Endothelial cell of umbilical vein (primary cell): ENCODE measurements around the gene MAML3. TPM values are rescaled to one million over a fixed set of nuclear protein-coding genes. Genes with fewer than 3 reads are reported as not detected.

Experiments used
- BruUV-seq: library from RNA; stranded (reverse); fragments of 400-500 nt; replicated peaks from 2 replicates; lab custom pipeline; 2021; lab: Mats Ljungman, UMichigan
- CTCF ChIA-PET: fragments of 300-600, 350-600 bp; sonication (Branson Sonifier 250); formaldehyde crosslinking; loops from one replicate; lab custom pipeline; 2021; ENCODE audit warnings: antibody characterized with exemption, inconsistent platforms; lab: Charles Lee
- POLR2A ChIA-PET: fragments of 300-600, 350-600 bp; sonication (Branson Sonifier 250); formaldehyde crosslinking; loops from one replicate; lab custom pipeline; 2021; ENCODE audit warnings: antibody characterized with exemption, inconsistent platforms; lab: Charles Lee
- DNase-seq: peaks from one replicate; pipeline ENCODE4 v3.0.0-alpha.2; 2011; ENCODE audit warnings: low read depth, low spot score
- FAIRE-seq: peaks from 2 replicates; lab custom pipeline; 2011; peaks lifted over from hg19 to GRCh38; lab: Jason Lieb, UNC
- H2AFZ ChIP-seq: 2 replicates; pipeline ENCODE4 v1.6.0; 2012; ENCODE audit warnings: low read depth, low read length, control low read depth, inconsistent platforms
- H3K27ac ChIP-seq: 2 replicates; pipeline ENCODE4 v1.5.1; 2011; ENCODE audit warnings: low read depth, mild to moderate bottlenecking, control low read depth, low read length, moderate library complexity; ENCODE audit not compliant: insufficient read depth
- H3K27me3 ChIP-seq, 2 experiments: 2 replicates each; pipeline versions ENCODE4 v1.6.0 to v1.6.1; 2011; ENCODE audit warnings: low read length in 2 of 2, mixed read lengths in 1 of 2; ENCODE audit not compliant: control insufficient read depth in 2 of 2, insufficient read depth in 2 of 2
- H3K36me3 ChIP-seq, 2 experiments: 2 replicates in 1 of 2; 3 replicates in 1 of 2; pipeline ENCODE4 v1.5.1; 2011; ENCODE audit warnings: low read length in 2 of 2, mild to moderate bottlenecking in 1 of 2, moderate library complexity in 1 of 2; ENCODE audit not compliant: control insufficient read depth in 2 of 2, insufficient read depth in 2 of 2; ENCODE audit errors: extremely low read depth in 1 of 2
- H3K4me1 ChIP-seq: 3 replicates; pipeline ENCODE4 v1.5.1; 2011; ENCODE audit warnings: mild to moderate bottlenecking, low read length; ENCODE audit not compliant: control insufficient read depth, insufficient read depth; ENCODE audit errors: extremely low read depth
- H3K4me2 ChIP-seq: 2 replicates; pipeline ENCODE4 v1.6.1; 2011; ENCODE audit warnings: low read length, control low read depth, mixed read lengths; ENCODE audit not compliant: insufficient read depth
- H3K4me3 ChIP-seq, 3 experiments: fragments of 200-600 bp in 1 of 3; sonication (generic), shearing (Covaris generic) in 1 of 3; replicated peaks in 1 of 3; 2 replicates each; pipeline ENCODE4 v1.5.1; 2011 to 2016; ENCODE audit warnings: control low read depth in 3 of 3, low read length in 3 of 3, mild to moderate bottlenecking in 2 of 3, inconsistent platforms in 1 of 3, low read depth in 1 of 3, moderate library complexity in 1 of 3; ENCODE audit not compliant: insufficient read depth in 1 of 3
- H3K79me2 ChIP-seq: 2 replicates; pipeline ENCODE4 v1.6.0; 2012; ENCODE audit warnings: low read length, inconsistent platforms; ENCODE audit not compliant: control insufficient read depth, insufficient read depth
- H3K9ac ChIP-seq: replicated peaks from 2 replicates; pipeline ENCODE3; 2011; ENCODE audit warnings: low read length, control low read depth; ENCODE audit not compliant: insufficient read depth; ENCODE audit errors: extremely low read depth
- H3K9me1 ChIP-seq: replicated peaks from 3 replicates; pipeline ENCODE4 v1.6.0; 2011; ENCODE audit warnings: mild to moderate bottlenecking, low read length; ENCODE audit not compliant: control insufficient read depth, insufficient read depth; ENCODE audit errors: extremely low read depth
- H3K9me3 ChIP-seq: replicated peaks from 2 replicates; pipeline ENCODE4 v1.5.1; 2012; ENCODE audit warnings: low read length, inconsistent platforms; ENCODE audit not compliant: control insufficient read depth, insufficient read depth
- H4K20me1 ChIP-seq: replicated peaks from 2 replicates; pipeline ENCODE3; 2011; ENCODE audit warnings: mild to moderate bottlenecking, low read length; ENCODE audit not compliant: control insufficient read depth, insufficient read depth; ENCODE audit errors: extremely low read depth
- CTCF ChIP-seq, 2 donors: IDR thresholded peaks; 1 replicate in 1 of 2; 2 replicates in 1 of 2; pipeline ENCODE4 v1.5.1; 2011; ENCODE audit warnings: low read length in 2 of 2, mild to moderate bottlenecking in 2 of 2, moderate library complexity in 2 of 2, control low read depth in 1 of 2, inconsistent platforms in 1 of 2, low read depth in 1 of 2; ENCODE audit not compliant: insufficient read depth in 1 of 2; ENCODE audit errors: extremely low read depth in 1 of 2
- EZH2 ChIP-seq: IDR thresholded peaks from 2 replicates; pipeline ENCODE4 v1.6.1; 2012; ENCODE audit warnings: borderline replicate concordance, low read depth, mild to moderate bottlenecking, moderate library complexity, low read length, inconsistent platforms; ENCODE audit not compliant: severe bottlenecking
- FOS ChIP-seq: IDR thresholded peaks from 2 replicates; pipeline ENCODE4 v1.6.1; 2011; ENCODE audit warnings: mild to moderate bottlenecking, low read length, moderate library complexity, borderline replicate concordance; ENCODE audit not compliant: insufficient read depth
- GATA2 ChIP-seq: IDR thresholded peaks from 2 replicates; pipeline ENCODE4 v1.7.0; 2011; ENCODE audit warnings: low read depth, mild to moderate bottlenecking, moderate library complexity, mixed read lengths, low read length; ENCODE audit not compliant: insufficient read length, insufficient read depth
- JUN ChIP-seq: IDR thresholded peaks from 2 replicates; pipeline ENCODE4 v1.6.1; 2011; ENCODE audit warnings: borderline replicate concordance, low read depth; ENCODE audit not compliant: insufficient read length, insufficient read depth
- MYC ChIP-seq: IDR thresholded peaks from one replicate; pipeline ENCODE4 v1.6.1; 2011; ENCODE audit warnings: mild to moderate bottlenecking, low read depth, low read length
- POLR2A ChIP-seq: IDR thresholded peaks from 2 replicates; pipeline ENCODE4 v1.6.1; 2012; ENCODE audit warnings: low read depth, mild to moderate bottlenecking, control low read depth, low read length
- POLR2AphosphoS5 ChIP-seq: IDR thresholded peaks from 2 replicates; pipeline ENCODE4 v1.6.1; 2012; ENCODE audit warnings: low read depth, mild to moderate bottlenecking, control low read depth, low read length, moderate library complexity; ENCODE audit not compliant: insufficient read depth
- dilution Hi-C: fragments of 300-500 bp; cut with MboI; formaldehyde crosslinking; loops from one replicate; pipeline ENCODE4 v1.15.0; 2019; ENCODE audit warnings: low sequenced_read_pairs; ENCODE audit not compliant: extremely low pct_ligation_motif_present
- intact Hi-C: fragments of 100-400 bp; cut with micrococcal nuclease; formaldehyde crosslinking; loops from one replicate; pipeline ENCODE4 v1.10.0; 2022
- polyA plus RNA-seq, 4 experiments: library from polyadenylated mRNA; depleted of rRNA in 3 of 4; stranded (reverse) in 3 of 4; unstranded in 1 of 4; fragments of >200 nt; gene quantifications; 2 replicates each; pipeline versions ENCODE4 v1.2.1 to v1.2.3, GENCODE V29; 2011 to 2012; ENCODE audit warnings: missing spikeins in 1 of 4
- total RNA-seq: library from RNA; stranded (reverse); gene quantifications from 2 replicates; pipeline ENCODE4 v1.2.3, GENCODE V29; 2021
- TF ChIP-seq, protein P1 (sequence below): IDR thresholded peaks from 2 replicates; pipeline ENCODE4 v1.6.1; 2011; ENCODE audit not compliant: insufficient read depth, insufficient read length

The MAML3 gene
- total and polyA plus RNA-seq, 2 donors (not counting 3 experiments of a cell fraction or from before 2014, with no cell fraction given), result 14.0 to 20.3 TPM

- H3K9ac ChIP-seq, result no peak overlapping the region
- no peak for FAIRE-seq
- dilution Hi-C loops, result no loop called here
- no peaks in the 10 kb centered on the region for H4K20me1 ChIP-seq
- H3K4me2 ChIP-seq, result no peak overlapping the region
- H3K27me3 ChIP-seq, result no peaks in the 10 kb centered on the region
- no peak overlapping the region for H3K27ac ChIP-seq
- H3K4me1 ChIP-seq, result peaks cover 23% of the 10 kb centered on the region
- H3K9me1 ChIP-seq, result no peaks in the 10 kb centered on the region
- H3K9me3 ChIP-seq, result no peaks in the 10 kb centered on the region
- no peak for DNase-seq
- ChIA-PET CTCF (interaction anchor here (1.0 to 1.6 kb wide), 3 partner anchors 9 to 13 kb away, joined by 3 to 4 read pairs (median 3); no protein-coding TSS in a partner anchor), POLR2A (no interaction called here)
- H2AFZ ChIP-seq, result no peak overlapping the region
- intact Hi-C loops, result no loop called here
- peaks cover 7% of the 10 kb centered on the region for H3K79me2 ChIP-seq
- no TSS peak for BruUV-seq
- no peaks in the 10 kb centered on the region for H3K36me3 ChIP-seq
- TF ChIP-seq MYC, result no peak
- TF ChIP-seq FOS, result no peak
- no peak for TF ChIP-seq GATA2
- TF ChIP-seq JUN, result no peak
- no peak for TF ChIP-seq POLR2AphosphoS5
- no peak for TF ChIP-seq POLR2A
- TF ChIP-seq, protein P1, sequence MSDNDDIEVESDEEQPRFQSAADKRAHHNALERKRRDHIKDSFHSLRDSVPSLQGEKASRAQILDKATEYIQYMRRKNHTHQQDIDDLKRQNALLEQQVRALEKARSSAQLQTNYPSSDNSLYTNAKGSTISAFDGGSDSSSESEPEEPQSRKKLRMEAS, result no peak
- TF ChIP-seq EZH2, result no peak
- no peak for TF ChIP-seq CTCF (IDR thresholded peaks at IDR 0.05; ENCODE audit: extremely low read depth in 1 of 2, insufficient read depth in 1 of 2, low read depth in 1 of 2, low read length in 2 of 2)
- H3K4me3 ChIP-seq, result no peak overlapping the region
Observed at GRCh38 chr4:139669890-139670289, 484.1 kb downstream of the MAML3 start.
